HepG2 (cell line): ENCODE results near the gene GSTP1. TPM values are rescaled to one million over a fixed set of nuclear protein-coding genes. Genes with fewer than 3 reads are reported as not detected.

Experiments used
- ATAC-seq: fragments of 200-7000 bp; cut with Tn5 transposase; 3 replicates; pipeline ENCODE4 v1.9.1; 2020; ENCODE audit warnings: mild to moderate bottlenecking, moderate library complexity
- BruUV-seq: library from RNA; stranded (reverse); fragments of 400-500 nt; replicated peaks from 2 replicates; lab custom pipeline; 2021; lab: Mats Ljungman, UMichigan
- CTCF ChIA-PET: fragments of 300-600 bp; formaldehyde crosslinking; extraction: SDS; loops from one replicate; lab custom pipeline; 2021; ENCODE audit warnings: low total read pairs, inconsistent platforms, low intra/inter-chr PET ratio; lab: Yijun Ruan, JAX
- POLR2A ChIA-PET: fragments of 350-600 bp; sonication (Branson Sonifier 250); formaldehyde crosslinking; loops from one replicate; lab custom pipeline; 2020; ENCODE audit warnings: antibody characterized with exemption, inconsistent platforms; lab: Yijun Ruan, JAX
- DNase-seq: peaks from one replicate; pipeline ENCODE4 v3.0.0-alpha.2; 2015; ENCODE audit warnings: low spot score
- FAIRE-seq: peaks from 3 replicates; lab custom pipeline; 2011; peaks lifted over from hg19 to GRCh38; lab: Jason Lieb, UNC
- H2AFZ ChIP-seq: one replicate; pipeline ENCODE4 v1.6.1; 2011; ENCODE audit warnings: low read length, inconsistent platforms
- H3K27ac ChIP-seq: fragments of 300-600 bp; 3 replicates; pipeline ENCODE4 v1.8.0; 2011; ENCODE audit warnings: mixed run types, mild to moderate bottlenecking, mixed read lengths, low read length, inconsistent platforms; ENCODE audit not compliant: insufficient read depth; ENCODE audit errors: extremely low read length
- H3K27me3 ChIP-seq, 2 experiments: fragments of 200-600 bp in 1 of 2; 2 replicates in 1 of 2; 3 replicates in 1 of 2; pipeline versions ENCODE4 v1.6.0 to v1.8.0; 2011; ENCODE audit warnings: low read length in 2 of 2, mild to moderate bottlenecking in 2 of 2, moderate library complexity in 2 of 2, inconsistent platforms in 1 of 2; ENCODE audit not compliant: insufficient read depth in 2 of 2, control insufficient read depth in 1 of 2
- H3K36me3 ChIP-seq, 2 experiments: fragments of 200-600 bp in 1 of 2; replicated peaks in 1 of 2; 2 replicates in 1 of 2; 3 replicates in 1 of 2; pipeline versions ENCODE4 v1.5.1 to v1.8.0; 2011; ENCODE audit warnings: low read length in 2 of 2, inconsistent platforms in 1 of 2; ENCODE audit not compliant: insufficient read depth in 2 of 2, control insufficient read depth in 1 of 2
- H3K4me1 ChIP-seq: 2 replicates; pipeline ENCODE4 v1.5.1; 2012; ENCODE audit warnings: low read length, inconsistent platforms; ENCODE audit not compliant: insufficient read depth
- H3K4me2 ChIP-seq: 2 replicates; pipeline ENCODE4 v1.6.0; 2011; ENCODE audit warnings: low read depth, low read length, inconsistent platforms
- H3K4me3 ChIP-seq, 3 experiments: fragments of 200-600 bp in 1 of 3; sonication (generic), shearing (Covaris generic) in 1 of 3; replicated peaks in 1 of 3; 2 replicates each; pipeline ENCODE4 v1.5.1; 2011 to 2016; ENCODE audit warnings: low read length in 3 of 3, inconsistent platforms in 2 of 3, low read depth in 2 of 3, mild to moderate bottlenecking in 2 of 3, control low read depth in 1 of 3, mixed read lengths in 1 of 3; ENCODE audit not compliant: insufficient read depth in 1 of 3
- H3K79me2 ChIP-seq: one replicate; pipeline ENCODE4 v1.6.1; 2011; ENCODE audit warnings: low read length, inconsistent platforms; ENCODE audit not compliant: insufficient read depth
- H3K9ac ChIP-seq: 2 replicates; pipeline ENCODE4 v1.6.0; 2011; ENCODE audit warnings: mild to moderate bottlenecking, low read depth, low read length, inconsistent platforms; ENCODE audit not compliant: insufficient read depth
- H3K9me3 ChIP-seq: 2 replicates; pipeline ENCODE4 v1.5.1; 2012; ENCODE audit warnings: mild to moderate bottlenecking, low read length
- H4K20me1 ChIP-seq: 2 replicates; pipeline ENCODE4 v1.6.0; 2011; ENCODE audit warnings: inconsistent platforms, mild to moderate bottlenecking, low read length, moderate library complexity; ENCODE audit not compliant: insufficient read depth
- GATA4 ChIP-seq: sonication (generic); IDR thresholded peaks from 2 replicates; pipeline ENCODE4 v1.6.1; 2016; ENCODE audit warnings: antibody characterized with exemption, low read depth, borderline replicate concordance
- HINFP ChIP-seq: sonication (generic); formaldehyde crosslinking; IDR thresholded peaks from 2 replicates; pipeline ENCODE4 v1.4.0; 2020; ENCODE audit warnings: low read depth, mild to moderate bottlenecking, missing genetic modification reagents
- MIER2 ChIP-seq: IDR thresholded peaks from 2 replicates; pipeline ENCODE4 v1.6.1; 2016; ENCODE audit warnings: missing biosample characterization, missing genetic modification reagents
- SOX5 ChIP-seq: IDR thresholded peaks from 2 replicates; pipeline ENCODE4 v1.6.1; 2016; ENCODE audit warnings: borderline replicate concordance
- ZC3H13 ChIP-seq: sonication (generic); formaldehyde crosslinking; IDR thresholded peaks from 2 replicates; pipeline ENCODE4 v1.8.1; 2023; ENCODE audit warnings: mild to moderate bottlenecking, missing genetic modification reagents, moderate library complexity
- ZFP90 ChIP-seq: sonication (generic); formaldehyde crosslinking; IDR thresholded peaks from 2 replicates; pipeline ENCODE4 v1.8.0; 2022; ENCODE audit warnings: missing genetic modification reagents, mild to moderate bottlenecking, inconsistent platforms, borderline replicate concordance
- ZFX ChIP-seq: sonication (generic); formaldehyde crosslinking; IDR thresholded peaks from 2 replicates; pipeline ENCODE4 v1.4.0; 2020; ENCODE audit warnings: mild to moderate bottlenecking, low read depth, missing genetic modification reagents, moderate library complexity
- ZHX1 ChIP-seq: sonication (generic); formaldehyde crosslinking; IDR thresholded peaks from 2 replicates; pipeline ENCODE4 v1.8.1; 2022; ENCODE audit warnings: low read depth, mild to moderate bottlenecking, missing genetic modification reagents
- ZNF629 ChIP-seq: sonication (generic); formaldehyde crosslinking; conservative IDR thresholded peaks from 2 replicates; pipeline ENCODE4 v1.5.0; 2020; ENCODE audit warnings: missing genetic modification reagents
- WGBS: methylation state at CpG from one replicate; pipeline ENCODE4 v1.1.6; 2017; ENCODE audit warnings: low lambda C conversion rate; 5-methylcytosine and 5-hydroxymethylcytosine counted together
- in situ Hi-C: cut with HindIII; loops from 2 replicates; pipeline ENCODE4 v1.10.0; 2017; ENCODE audit warnings: low pct_unique_long_range_greater_than_20kb; ENCODE audit not compliant: extremely low pct_ligation_motif_present
- intact Hi-C: fragments of 100-400 bp; cut with micrococcal nuclease; formaldehyde crosslinking; loops from one replicate; pipeline ENCODE4 v1.10.0; 2022; ENCODE audit not compliant: unreplicated experiment
- polyA plus RNA-seq, 8 experiments: library from polyadenylated mRNA; depleted of rRNA in 3 of 8; stranded (reverse) in 7 of 8; unstranded in 1 of 8; fragments of >200 nt; fragmentation: Illumina TruSeq in 4 of 8; extraction: Trizol in 4 of 8; gene quantifications; 2 replicates each; pipeline versions ENCODE4 v1.2.1 to v1.2.3, GENCODE V29; 2011 to 2016; ENCODE audit warnings: low read depth in 4 of 8, missing spikeins in 1 of 8, mixed read lengths in 1 of 8; ENCODE audit not compliant: insufficient read depth in 1 of 8
- total RNA-seq, 5 experiments: library from RNA; depleted of rRNA; stranded (reverse); fragments of >200 nt; fragmentation: Illumina TruSeq; extraction: Trizol; gene quantifications; 2 replicates each; pipeline ENCODE4 v1.2.3, GENCODE V29; 2016; ENCODE audit warnings: low read depth in 1 of 5
- TF ChIP-seq, protein P1 (sequence below): IDR thresholded peaks from 2 replicates; pipeline ENCODE4 v1.6.1; 2016; ENCODE audit warnings: missing compliant biosample characterization, missing genetic modification reagents, borderline replicate concordance
- TF ChIP-seq, protein P2 (sequence below): sonication (generic); formaldehyde crosslinking; IDR thresholded peaks from 2 replicates; pipeline ENCODE4 v1.5.1; 2020; ENCODE audit warnings: mild to moderate bottlenecking, missing genetic modification reagents, moderate library complexity

The GSTP1 gene
- total and polyA plus RNA-seq, 2 of the 13 experiments (the other 11 are each of a cell fraction or from before 2014, with no cell fraction given) = not detected

GRCh38 chr11:67631853-67632174 is 48.2 kb downstream of the GSTP1 start (continued):
- TF ChIP-seq HINFP = 0 out of 2 replicates have a peak, but pooled peaks have one; percentile 23
- no peak for TF ChIP-seq ZHX1
- 0 out of 2 replicates have a peak, but pooled peaks have one; percentile 12 for TF ChIP-seq ZC3H13
- peak; percentile 2; the same call in 1 of the 2 replicates for TF ChIP-seq SOX5 (CRISPR knock-in tag)

DNA sequence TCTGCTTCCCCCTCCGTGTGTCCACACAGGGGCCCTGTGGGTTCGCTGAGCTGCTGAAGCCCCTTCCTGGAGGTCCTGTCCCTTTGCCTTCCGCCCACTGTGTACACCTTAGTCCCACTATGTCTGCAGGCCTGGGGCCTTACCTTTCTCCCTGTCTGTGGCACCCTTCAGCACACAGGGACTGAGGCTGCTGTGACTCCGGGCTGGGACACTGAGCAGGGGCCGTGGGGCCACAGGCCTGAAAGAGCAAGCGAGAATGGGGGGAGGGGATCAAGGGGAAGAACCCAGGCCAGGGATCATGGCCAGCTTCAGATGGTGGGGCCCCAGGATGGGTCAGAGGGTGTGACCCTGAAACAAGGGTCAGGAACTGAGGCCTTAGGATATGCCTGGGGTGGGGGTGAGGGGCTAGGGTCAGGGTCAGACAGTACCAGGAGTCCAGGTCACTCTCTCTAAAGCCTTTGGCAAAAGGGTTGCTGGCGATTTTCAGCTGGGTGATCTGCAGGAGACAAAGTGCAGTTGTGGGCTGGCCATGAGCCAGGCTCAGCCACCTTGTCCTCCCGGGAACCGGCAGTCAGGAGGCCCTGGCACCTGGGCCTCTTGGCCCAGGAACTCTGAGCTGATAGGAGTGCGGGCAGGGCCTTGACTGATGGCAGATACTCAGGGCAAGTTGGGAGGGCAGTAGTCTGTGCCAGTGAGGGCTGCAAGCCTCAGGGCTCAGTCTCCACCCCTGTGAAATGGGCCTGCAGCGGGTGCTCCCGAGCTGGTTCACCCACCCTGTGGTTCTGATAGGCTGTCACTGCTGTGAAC is 48.8 kb downstream of the GSTP1 start:
- DNase-seq = peak; percentile 71
- intact Hi-C loops = no loop called here
- Histone ChIP-seq H3K4me2 (peak overlapping the region; percentile 83), H3K4me1 (peaks cover 64% of the 10 kb centered on the region), H3K79me2 (no peaks in the 10 kb centered on the region), H4K20me1 (no peaks in the 10 kb centered on the region), H2AFZ (no peak overlapping the region), H3K27me3 (no peaks in the 10 kb centered on the region; a peak in 2 of 5 replicates), H3K9ac (peak overlapping the region; percentile 58), H3K4me3 (peak overlapping the region; percentile 38 to 86 (median 71); a peak in 5 of 6 replicates), H3K36me3 (no peaks in the 10 kb centered on the region), H3K27ac (peak overlapping the region; percentile 84), H3K9me3 (no peaks in the 10 kb centered on the region)
- ATAC-seq = peak; percentile 10
- BruUV-seq = no TSS peak
- FAIRE-seq = peak; percentile 68
- 3% methylated on average over 9 of the region's 12 CpGs for WGBS
- in situ Hi-C loops = no loop called here
- ChIA-PET CTCF (interaction anchor here (1.5 to 1.6 kb wide), 2 partner anchors 16 to 27 kb away, joined by 3 to 4 read pairs; no protein-coding TSS in a partner anchor), POLR2A (interaction anchor here (0.8 to 4.8 kb wide), 9 partner anchors 9 to 279 kb away, joined by 3 to 52 read pairs (median 5); partner anchors contain the start of genes ACY3 and POLD4)
- TF ChIP-seq GATA4 (no peak), MIER2 (no peak), ZFX (CRISPR knock-in tag) (peak; percentile 87), ZFP90 (CRISPR knock-in tag) (no peak), ZNF629 (CRISPR knock-in tag) (peak; percentile 100)
- TF ChIP-seq, protein P1, sequence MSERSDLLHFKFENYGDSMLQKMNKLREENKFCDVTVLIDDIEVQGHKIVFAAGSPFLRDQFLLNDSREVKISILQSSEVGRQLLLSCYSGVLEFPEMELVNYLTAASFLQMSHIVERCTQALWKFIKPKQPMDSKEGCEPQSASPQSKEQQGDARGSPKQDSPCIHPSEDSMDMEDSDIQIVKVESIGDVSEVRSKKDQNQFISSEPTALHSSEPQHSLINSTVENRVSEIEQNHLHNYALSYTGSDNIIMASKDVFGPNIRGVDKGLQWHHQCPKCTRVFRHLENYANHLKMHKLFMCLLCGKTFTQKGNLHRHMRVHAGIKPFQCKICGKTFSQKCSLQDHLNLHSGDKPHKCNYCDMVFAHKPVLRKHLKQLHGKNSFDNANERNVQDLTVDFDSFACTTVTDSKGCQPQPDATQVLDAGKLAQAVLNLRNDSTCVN = no peak
- TF ChIP-seq, protein P2, sequence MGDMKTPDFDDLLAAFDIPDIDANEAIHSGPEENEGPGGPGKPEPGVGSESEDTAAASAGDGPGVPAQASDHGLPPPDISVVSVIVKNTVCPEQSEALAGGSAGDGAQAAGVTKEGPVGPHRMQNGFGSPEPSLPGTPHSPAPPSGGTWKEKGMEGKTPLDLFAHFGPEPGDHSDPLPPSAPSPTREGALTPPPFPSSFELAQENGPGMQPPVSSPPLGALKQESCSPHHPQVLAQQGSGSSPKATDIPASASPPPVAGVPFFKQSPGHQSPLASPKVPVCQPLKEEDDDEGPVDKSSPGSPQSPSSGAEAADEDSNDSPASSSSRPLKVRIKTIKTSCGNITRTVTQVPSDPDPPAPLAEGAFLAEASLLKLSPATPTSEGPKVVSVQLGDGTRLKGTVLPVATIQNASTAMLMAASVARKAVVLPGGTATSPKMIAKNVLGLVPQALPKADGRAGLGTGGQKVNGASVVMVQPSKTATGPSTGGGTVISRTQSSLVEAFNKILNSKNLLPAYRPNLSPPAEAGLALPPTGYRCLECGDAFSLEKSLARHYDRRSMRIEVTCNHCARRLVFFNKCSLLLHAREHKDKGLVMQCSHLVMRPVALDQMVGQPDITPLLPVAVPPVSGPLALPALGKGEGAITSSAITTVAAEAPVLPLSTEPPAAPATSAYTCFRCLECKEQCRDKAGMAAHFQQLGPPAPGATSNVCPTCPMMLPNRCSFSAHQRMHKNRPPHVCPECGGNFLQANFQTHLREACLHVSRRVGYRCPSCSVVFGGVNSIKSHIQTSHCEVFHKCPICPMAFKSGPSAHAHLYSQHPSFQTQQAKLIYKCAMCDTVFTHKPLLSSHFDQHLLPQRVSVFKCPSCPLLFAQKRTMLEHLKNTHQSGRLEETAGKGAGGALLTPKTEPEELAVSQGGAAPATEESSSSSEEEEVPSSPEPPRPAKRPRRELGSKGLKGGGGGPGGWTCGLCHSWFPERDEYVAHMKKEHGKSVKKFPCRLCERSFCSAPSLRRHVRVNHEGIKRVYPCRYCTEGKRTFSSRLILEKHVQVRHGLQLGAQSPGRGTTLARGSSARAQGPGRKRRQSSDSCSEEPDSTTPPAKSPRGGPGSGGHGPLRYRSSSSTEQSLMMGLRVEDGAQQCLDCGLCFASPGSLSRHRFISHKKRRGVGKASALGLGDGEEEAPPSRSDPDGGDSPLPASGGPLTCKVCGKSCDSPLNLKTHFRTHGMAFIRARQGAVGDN = peak; percentile 74
